NCI-H526 treated with DMSO at 0.1 percent for 48 hours (cell line): Measurements from ENCODE around the gene KLK13.

Experiments used
- DNase-seq: peaks from one replicate; lab custom pipeline; 2025; lab: John Stamatoyannopoulos, UW

KLK13 gene

DNA sequence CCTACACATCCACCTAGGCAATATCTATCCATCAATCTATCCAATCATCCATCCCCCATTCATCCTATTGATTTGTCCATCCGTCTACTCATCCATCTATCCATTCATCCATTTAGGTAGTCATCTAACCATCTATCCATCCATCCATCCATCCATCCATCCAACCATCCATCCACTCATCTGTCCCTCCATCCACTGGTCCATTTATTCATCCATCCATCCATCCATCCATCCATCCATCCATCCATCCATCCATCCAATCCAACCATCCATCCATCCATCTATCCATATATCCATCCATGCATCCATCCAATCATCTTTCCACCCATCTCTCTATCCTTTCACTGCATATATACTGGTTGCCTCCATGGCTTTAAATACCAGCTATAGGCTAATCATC lies 3.9 kb downstream of the KLK13 start:
- DNase-seq, result no peak

DNA sequence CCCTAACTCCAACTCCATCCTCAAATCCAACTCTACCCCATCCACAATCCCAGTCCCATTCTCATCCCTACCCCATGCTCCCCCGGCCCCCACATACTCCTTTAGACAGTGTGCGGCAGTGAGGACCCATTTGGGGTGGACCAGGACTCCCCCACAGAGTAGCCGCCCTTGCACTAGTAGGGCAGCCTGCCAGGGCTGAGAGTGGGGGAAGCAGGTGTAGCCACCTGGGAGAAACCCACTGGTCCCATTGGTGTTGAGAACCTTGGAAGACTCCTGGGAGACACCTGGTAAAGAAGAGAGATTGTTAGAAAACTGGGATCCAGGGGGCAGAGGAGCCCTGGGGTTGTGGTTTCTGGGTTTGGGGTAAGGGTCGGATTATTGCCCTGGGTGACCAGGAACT lies 4.6 kb downstream of the KLK13 start:
- no peak for DNase-seq

DNA sequence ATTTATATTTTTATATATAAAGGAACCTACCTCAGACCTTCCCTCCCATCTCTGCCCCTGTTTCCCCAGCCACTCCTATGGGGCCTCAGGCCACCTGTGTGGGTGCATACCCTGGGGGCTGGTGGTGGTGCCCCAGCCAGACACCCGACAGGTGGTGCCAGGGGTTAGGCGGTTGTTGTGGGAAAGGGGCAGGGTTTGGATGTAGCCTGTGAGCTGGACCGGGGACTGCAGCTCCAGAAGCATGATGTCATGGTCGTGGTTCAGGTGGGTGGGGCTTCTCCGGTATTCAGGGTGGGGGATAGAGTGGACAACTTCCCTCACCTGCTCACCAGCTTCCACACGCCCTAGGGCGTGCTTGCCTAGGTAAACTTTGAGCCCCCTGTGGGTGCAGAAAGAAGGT lies 5.2 kb downstream of the KLK13 start:
- DNase-seq, result no peak

DNA sequence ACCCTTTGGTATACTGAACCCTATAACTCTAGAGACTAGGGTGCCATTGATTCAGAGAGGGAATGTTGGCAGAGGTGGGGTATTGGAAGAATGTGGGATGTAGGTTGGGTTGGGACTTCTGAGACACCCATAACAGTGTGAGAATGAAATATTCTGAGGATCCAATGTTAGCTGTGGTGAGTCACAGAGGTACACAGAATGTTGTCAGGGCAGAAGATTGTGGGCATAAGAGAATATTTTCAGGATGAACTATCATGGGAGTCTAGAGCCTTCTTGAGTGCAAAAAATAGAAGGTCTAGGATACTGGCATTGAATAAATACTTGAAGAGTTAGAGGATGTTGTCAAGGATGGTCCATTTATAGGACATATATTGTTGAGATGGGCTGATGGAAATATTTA lies 9.0 kb downstream of the KLK13 start:
- no peak for DNase-seq

DNA sequence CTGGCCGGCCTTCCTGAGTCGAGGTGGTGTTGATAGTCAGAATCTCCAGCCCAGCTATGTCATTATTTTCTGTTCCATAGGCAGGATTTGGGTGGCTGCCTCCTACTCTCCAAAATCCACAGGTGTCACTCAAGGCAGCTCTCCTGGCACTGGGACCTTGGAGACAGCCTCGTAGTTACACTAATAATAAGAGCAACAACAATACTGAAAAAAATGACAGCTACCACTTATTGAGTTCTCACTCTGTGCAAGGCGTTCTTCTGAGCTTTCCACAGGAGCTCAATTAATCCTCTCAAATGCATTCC lies 17.9 kb downstream of the KLK13 start:
- no peak for DNase-seq

DNA sequence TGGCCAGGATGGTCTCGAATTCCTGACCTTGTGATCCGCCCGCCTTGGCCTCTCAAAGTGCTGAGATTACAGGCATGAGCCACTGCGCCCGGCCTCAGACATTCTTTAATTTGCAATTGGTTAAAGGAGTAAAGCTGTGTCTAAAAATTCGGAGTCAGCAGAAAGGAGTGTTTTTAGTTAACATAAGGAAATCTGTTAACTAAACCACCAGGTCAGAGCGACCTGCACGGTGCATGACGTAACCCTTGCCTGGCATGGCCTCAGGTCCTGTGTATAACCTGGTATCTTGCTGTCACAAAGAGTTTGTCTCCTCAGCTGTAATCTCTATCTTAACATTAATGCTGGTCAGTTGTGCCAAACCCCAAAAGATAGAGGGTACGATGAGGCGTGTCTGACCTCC lies 20.6 kb downstream of the KLK13 start:
- DNase-seq, result no peak

DNA sequence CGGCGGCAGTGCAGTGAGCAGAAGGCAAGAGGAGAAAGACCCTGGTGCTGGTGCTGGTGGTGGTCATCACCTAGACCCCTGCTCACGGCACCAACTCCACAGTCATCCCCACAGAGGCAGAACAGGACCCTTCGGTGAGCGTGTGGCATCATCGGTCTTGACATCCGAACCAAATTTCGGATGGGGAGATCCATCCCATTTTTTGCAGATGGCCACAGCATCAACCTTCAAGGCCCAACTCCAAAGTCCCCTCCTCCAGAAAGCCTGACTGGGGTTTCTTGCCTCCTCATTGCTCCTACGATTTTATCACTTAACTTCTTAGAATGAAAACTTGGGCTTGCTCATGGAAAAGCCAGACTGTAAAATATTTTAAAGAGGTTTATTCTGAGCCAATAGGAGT lies 21.4 kb downstream of the KLK13 start:
- no peak for DNase-seq

DNA sequence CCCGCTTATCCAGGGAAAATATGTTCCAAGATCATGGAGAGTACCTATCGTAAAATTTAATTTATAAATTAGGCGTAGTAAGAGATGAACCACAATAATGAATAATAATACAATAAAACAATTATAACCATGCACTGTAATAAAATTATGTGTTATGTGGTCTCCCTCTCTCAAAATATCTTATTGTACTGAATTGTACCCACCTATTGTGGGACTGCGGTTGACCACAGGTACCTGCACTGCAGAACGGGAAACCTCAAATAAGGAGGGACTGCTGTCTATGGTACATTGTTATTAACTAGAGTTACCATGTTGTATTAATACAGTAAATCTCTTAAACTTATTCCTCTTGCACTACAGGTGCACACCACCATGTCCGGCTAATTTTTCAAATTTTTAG lies 24.7 kb downstream of the KLK13 start:
- no peak for DNase-seq

DNA sequence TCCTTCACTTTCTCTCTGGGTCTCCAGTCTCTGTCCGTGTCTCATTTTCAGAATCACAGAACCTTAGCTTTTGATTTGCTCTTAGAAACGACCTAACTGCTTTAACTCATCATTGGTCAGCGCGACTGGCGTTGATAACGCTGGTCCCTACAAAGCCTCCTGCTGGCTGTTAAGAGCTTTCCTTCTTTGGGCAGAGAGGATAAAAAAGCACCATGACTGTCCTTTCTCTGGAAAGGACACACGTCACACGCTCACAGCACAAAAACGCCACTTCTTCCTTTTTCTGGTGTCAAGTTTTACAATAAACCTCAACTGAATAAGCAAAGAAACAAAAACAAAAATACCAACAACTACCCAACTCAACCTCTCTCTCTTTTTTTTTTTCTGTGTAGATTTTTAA lies 28.4 kb downstream of the KLK13 start:
- no peak for DNase-seq

DNA sequence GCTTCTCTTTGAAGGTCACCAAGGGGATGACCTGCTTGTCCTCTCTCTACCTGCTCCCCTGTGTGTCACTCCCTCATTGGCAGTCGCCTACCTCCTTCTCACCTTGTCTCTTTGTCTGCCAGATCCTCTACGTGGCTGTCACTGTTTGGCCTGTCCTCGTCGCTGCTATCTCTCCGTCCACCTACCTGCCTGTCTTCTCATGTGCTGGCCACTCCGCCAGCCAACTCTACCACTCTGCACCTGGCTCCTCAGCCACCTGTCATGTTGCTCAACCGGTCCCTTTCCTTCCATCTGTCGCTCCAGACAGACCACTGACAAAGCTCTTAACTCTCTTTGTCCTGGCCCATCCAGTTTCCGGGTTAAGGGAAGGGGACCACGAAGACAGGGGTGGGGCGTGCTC lies 30.2 kb downstream of the KLK13 start, which contains the start of gene KLK12:
TSS of gene KLK12 (minus strand) at position 299 of the 400 bp plus-strand sequence. CDS start 381 bp downstream, outside the sequence.
- DNase-seq, result no peak

DNA sequence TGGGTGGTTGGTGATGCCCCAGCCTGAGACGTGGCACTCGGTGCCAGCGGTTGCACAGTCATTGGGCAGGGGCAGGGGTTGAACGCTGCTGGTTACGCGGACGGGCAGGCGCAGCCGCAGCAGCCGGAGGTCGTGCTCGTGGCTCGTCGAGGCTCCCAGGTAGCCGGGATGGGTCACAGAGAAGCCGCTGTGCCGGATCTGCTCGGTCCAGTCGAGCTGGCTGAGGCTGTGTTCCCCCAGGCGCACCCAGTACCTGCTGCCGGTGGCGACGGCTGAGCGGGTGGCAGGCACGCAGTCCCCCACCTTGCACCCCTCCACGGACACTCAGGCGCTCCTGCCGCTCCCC lies 33.0 kb downstream of the KLK13 start:
- DNase-seq, result no peak

DNA sequence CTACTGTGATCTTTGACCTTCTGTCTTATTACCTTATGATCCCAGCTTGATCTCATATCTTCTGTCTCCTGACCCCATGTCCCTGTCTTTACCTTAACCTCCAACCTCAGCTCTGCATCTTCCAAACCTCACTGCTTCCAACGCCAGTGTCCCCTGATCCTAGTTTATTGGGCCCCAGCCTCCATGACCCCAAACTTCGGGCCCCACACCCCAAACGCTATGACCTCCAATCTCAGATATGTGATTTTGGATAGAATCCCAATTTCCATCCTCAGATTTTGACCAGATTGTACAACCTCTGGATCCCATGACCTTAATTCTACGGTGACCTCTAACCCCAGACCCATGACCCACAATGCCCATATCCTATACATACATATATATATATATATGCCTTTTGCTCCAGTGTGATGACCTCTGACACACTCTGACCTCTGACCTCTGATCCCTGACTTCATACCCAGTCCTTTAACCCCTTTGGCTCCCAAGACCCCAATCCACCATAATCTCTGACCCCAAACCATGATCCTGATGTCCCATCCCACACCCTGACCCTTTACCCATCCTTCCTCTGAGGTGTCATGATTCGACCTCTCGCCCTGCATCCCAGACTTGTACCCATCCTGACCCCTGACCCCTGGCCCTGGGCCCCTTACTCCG lies 33.5 kb downstream of the KLK13 start:
- no peak for DNase-seq

DNA sequence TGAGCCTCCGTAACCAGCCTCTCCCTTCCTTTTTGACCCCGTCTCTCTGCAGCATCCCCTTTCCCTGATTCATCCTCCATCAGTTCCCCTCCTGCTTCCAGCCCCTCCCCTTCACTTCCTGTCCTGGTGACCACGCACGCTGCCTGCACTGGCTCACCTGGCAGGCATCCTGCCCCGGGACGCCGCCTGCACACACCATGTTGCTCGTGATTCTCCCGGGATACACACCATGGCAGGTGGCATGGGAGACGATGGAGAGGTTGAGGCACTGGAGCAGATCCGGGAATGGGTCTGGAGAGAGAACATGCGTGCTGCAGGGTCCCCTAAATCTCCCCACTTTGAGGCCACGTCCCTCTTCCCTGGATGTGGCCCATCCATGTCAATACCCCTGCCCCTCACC lies 34.3 kb downstream of the KLK13 start:
- no peak for DNase-seq

DNA sequence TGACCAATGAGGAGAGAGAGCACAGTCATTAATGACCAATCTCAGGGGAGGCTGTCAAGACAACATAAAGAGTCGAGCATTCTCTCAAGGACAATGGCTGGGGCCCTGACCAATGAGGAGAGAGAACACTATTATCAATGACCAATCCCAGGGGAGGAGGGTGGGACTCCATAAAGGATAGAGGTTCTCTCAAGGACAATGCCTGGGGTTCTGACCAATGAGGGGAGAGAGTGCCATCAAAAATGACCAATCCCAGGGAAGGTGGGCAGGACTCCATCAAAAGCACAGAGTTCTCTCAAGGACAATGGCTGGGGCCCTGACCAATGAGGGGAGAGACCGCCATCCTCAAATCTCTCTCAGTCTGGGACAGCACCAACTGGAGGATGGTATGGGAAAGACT lies 35.2 kb downstream of the KLK13 start:
- no peak for DNase-seq

DNA sequence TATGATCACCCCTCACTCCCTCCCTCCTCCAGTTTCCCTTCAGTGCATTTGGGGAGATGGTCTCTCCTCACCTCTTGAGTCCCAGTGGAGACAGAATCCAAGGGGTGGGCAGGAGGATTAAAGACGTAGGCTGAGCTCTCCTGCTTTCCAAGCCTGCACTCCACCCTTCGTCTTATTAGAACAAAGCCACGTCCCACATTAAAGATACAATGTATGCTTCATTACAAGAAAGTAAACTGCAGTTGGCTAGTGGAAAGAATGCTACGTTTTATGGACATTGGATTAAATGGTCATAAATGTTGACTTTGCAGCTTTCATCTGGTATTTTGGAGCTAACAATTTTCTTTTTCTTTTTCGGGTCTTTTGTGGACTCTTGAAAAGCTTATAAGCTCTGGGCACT lies 37.0 kb downstream of the KLK13 start:
- DNase-seq, result no peak

DNA sequence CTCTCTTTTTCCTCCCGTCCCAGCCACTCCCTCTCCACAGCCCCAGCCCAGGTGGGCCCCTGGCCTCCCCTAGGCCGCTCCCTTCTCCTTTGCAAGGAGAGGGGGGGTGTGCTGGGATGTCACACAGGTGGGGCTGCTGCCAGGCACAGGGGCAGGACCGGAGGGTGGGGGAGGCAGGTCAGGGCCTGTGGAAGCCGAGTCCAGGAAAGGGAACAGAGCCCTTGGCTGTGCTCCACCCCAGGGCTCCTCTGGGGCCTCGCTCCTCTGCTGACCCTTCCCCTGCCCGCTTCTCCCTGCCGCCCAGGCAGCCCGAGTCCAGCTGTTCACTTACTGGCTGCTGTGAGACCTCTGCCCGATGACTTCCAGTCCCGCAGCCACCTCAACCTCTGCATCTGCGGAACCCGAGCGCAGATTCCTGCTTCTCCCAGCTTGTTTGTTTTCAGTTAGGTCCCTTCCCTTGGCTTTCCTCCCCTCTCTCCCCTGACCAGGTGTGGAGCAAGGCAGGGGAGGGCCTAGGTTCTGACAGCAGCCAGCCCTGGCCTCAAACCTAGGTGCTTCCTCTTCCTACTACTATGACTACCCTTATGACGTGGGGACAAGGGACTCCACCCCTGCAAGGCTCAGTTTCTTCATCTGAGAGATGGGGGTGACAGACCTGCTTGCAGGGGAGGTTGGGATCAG lies 37.6 kb downstream of the KLK13 start:
- DNase-seq, result no peak

DNA sequence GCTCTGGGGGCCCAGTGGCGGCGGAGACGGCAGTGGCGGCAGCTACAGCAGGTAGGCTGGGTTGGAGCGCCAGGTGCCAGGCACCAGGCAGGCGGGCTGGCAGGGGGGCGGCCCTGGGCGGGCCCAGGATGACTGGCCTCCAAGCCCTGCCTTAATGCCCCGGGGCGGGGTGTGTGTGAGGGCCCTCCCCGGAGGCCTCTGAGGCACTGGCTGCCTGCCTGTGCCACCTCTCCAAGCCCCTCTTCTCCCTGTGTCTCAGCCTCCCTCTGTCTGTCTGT lies 38.4 kb downstream of the KLK13 start, which contains the start of gene KLK11:
TSS of gene KLK11 (minus strand) at position 63 of the 278 bp plus-strand sequence. CDS start 985 bp downstream, outside the sequence.
- DNase-seq, result no peak

DNA sequence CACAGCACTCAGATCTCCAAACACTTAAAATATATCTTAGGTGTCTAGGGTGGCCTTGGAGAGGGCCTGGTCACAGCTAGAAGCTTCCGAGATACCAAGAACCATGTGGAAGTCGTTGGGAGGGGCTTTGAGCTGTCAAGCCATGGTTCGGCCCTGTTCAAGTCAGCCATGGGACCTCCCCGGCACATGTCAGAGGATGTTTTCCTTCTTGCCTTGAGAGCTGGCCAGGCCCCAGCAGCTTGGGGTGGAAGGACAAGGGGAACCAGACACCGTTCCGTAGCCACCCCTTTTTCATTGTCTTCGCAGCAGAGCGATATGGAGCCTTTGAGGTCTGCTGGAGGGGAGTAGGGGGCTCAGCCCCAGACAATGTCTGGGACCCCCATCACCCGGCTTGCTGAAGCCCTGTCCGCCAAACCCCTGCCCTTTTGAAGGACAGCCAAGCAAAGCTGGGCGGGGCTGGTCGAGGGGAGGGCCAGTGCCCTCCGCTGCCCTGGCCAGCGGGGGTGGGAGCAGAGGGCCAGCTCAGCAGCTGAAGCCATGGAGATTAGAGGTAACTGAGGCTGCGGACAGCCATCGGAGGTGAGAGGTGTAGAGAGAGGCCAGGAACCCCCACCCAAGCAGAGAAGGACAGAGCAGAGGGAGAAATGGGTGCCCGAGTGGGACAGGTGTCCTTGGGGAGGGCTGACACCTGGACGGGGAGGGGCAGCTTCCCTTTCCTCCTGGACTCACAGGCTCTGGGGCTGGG lies 38.9 kb downstream of the KLK13 start:
- no peak for DNase-seq

DNA sequence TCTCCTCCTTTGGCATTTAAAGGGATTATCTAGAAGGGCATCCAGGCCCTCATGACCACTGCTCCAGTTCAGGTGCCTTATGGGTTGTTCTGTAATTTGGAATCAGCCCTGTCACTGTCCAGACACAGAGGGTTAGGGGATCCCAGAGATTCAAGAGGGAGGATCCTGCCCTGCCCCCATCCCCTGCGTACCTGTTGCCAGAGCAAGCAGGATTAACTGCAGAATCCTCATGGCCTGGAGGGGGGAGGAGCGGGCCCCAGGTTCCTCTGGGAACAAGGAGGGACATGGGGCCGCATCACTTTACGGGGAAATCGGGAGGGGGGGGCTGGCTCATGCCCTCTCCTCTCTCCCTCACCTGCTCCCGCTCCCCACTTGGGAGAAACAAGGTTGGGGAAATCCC lies 39.5 kb downstream of the KLK13 start:
- DNase-seq, result no peak

DNA sequence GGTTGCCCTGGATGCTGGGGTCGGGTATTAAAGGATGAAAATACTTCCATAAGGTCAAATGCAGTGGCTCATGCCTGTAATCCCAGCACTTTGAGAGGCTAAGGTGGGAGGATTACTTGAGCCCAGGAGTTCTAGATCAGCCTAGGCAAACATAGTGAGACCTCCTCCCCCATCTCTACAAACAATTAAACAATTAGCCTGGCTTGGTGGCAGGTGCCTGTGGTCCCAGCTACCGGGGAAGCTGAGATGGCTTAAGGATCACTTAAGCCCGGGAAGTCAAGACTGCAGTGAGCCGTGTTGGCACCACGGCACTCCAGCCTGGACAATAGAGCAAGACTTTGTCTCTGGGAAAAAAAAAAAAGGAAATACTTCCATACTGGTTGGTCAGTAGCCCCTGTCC lies 40.0 kb downstream of the KLK13 start:
- no peak for DNase-seq

DNA sequence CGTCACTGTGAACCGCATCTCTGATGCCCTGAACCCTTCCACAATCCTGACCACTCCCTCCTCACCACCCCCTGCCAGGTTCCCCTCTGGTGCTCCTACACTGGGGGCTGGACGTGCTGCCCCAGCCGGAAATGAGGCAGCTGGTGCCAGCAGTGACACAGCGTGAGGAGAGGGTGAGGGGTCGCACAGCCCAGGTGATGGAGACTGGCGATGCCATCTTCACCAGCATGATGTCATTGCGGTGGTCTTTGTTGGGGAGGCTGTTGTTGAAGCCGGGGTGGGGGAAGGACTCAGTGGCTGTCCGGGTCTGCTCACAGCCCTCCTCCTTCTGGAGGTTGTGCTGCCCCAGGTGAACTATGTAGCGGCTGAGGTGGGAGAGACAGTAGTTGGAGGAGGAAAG lies 40.9 kb downstream of the KLK13 start:
- DNase-seq, result no peak

DNA sequence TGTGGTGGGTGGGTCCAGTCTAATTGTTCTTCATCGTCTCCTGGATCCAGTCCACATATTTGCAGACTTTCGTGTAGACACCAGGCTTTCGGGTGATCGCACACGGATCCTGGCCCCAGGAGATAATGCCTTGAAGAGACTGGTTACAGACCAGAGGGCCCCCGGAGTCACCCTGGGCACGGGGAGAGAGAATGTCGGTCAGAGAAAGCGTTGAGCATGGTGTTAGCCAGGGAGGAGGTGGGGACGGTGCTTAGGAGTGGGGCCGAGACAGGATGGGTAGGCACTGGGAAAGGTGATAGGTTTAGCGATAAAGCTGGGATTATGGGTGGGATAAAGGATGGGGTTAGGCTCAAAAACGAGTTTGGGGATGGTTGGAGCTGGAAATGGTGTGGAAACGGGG lies 42.4 kb downstream of the KLK13 start:
- no peak for DNase-seq

DNA sequence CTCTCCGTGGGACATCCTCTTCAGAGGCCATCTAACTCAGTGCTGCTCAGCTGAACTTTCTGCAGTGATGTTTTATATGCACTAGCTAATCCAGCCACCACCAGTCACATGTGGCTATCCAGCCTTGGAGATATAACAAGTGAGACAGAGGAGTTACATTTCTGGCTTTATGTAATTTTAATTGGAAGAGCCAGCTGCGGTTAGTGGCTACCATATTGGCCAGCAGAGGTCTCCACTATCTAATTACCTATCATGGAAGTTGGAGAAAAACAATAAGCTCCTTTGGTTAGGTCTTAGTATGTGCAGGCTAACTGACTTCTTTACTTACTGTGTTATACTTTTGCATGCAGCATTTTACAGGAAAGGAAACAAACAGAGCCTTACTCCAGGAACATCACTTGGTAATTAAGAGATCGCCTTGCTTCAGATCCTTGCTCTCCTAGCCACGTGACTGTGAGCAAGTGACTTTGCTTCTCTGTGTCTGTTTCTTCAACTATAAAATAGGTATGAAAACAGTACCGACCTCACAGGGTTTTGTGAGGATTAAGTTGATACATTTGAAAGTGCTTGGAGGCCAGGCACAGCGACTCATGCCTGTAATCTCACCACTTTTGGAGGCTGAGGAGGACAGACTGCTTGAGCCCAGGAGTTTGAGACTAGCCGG lies 43.8 kb downstream of the KLK13 start:
- peak; percentile 81 for DNase-seq
